Calu3 (cell line): ENCODE measurements around the gene CPLANE1. TPM values are rescaled to one million over a fixed set of nuclear protein-coding genes. Genes with fewer than 3 reads are reported as not detected.

ENCODE experiments used
- BruUV-seq: library from RNA; stranded (reverse); fragments of 400-500 nt; replicated peaks from 2 replicates; lab custom pipeline; 2021; lab: Mats Ljungman, UMichigan
- CTCF ChIA-PET: fragments of 300-600 bp; sonication (Branson Sonifier 250); formaldehyde crosslinking; loops from one replicate; lab custom pipeline; 2022; ENCODE audit warnings: antibody characterized with exemption; lab: Charles Lee
- DNase-seq: peaks from one replicate; pipeline ENCODE4 v3.0.0; 2022
- H3K27ac Mint-ChIP-seq: one replicate; pipeline ENCODE4 v1.8.0; 2022; ENCODE audit warnings: mixed read lengths; ENCODE audit not compliant: unreplicated experiment
- H3K27me3 Mint-ChIP-seq: one replicate; pipeline ENCODE4 v1.8.0; 2022; ENCODE audit warnings: mixed read lengths; ENCODE audit not compliant: unreplicated experiment
- H3K36me3 Mint-ChIP-seq: one replicate; pipeline ENCODE4 v1.8.0; 2022; ENCODE audit warnings: mild to moderate bottlenecking, moderate library complexity, mixed read lengths; ENCODE audit not compliant: insufficient read depth, unreplicated experiment
- H3K4me1 Mint-ChIP-seq: one replicate; pipeline ENCODE4 v1.8.0; 2022; ENCODE audit warnings: mild to moderate bottlenecking, low read depth, mixed read lengths; ENCODE audit not compliant: unreplicated experiment
- H3K4me3 Mint-ChIP-seq: one replicate; pipeline ENCODE4 v1.8.0; 2022; ENCODE audit warnings: mild to moderate bottlenecking, low read depth, moderate library complexity, mixed read lengths; ENCODE audit not compliant: unreplicated experiment
- H3K9me3 Mint-ChIP-seq: one replicate; pipeline ENCODE4 v1.8.0; 2022; ENCODE audit warnings: low read depth, mixed read lengths; ENCODE audit not compliant: unreplicated experiment
- intact Hi-C: fragments of 100-400 bp; cut with micrococcal nuclease; formaldehyde crosslinking; loops from one replicate; pipeline ENCODE4 v1.10.0; 2022; ENCODE audit not compliant: unreplicated experiment
- total RNA-seq: library from RNA; stranded (reverse); gene quantifications from 2 replicates; pipeline ENCODE4 v1.2.3, GENCODE V29; 2022
- TF ChIP-seq, protein P1 (sequence below): fragments of 200-600 bp; IDR thresholded peaks from one replicate; pipeline ENCODE4 v1.8.0; 2022; ENCODE audit warnings: antibody characterized with exemption; ENCODE audit not compliant: unreplicated experiment

CPLANE1 gene
- total RNA-seq, 1 experiment from 2014 or later = 12.1 TPM

DNA sequence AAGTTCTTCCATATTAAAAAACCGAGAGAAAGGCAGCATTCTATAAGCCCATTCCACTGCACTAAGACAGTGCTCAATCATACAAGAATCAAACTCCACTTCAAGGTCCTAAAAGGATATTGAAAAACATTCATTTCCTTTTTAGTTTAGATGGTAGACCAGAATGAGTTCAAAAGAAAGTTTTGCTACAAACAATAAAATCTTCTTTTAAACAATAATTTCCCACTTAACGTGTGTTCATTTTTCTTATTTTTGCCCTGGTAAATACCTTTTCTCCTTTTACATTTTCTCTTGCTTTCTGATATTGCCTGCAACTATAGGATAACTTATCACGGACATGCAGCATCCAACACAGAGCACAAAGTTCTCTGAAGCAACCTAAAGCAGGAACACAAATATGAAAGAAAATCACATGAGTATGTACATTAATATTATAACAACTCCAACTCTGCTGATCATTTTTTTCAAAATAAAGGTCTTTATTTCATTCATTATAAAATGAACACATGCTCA, 61.7 kb downstream of the CPLANE1 start:
- H3K9me3 Mint-ChIP-seq = no peaks in the 10 kb centered on the region
- CTCF ChIA-PET = no interaction called here

DNA sequence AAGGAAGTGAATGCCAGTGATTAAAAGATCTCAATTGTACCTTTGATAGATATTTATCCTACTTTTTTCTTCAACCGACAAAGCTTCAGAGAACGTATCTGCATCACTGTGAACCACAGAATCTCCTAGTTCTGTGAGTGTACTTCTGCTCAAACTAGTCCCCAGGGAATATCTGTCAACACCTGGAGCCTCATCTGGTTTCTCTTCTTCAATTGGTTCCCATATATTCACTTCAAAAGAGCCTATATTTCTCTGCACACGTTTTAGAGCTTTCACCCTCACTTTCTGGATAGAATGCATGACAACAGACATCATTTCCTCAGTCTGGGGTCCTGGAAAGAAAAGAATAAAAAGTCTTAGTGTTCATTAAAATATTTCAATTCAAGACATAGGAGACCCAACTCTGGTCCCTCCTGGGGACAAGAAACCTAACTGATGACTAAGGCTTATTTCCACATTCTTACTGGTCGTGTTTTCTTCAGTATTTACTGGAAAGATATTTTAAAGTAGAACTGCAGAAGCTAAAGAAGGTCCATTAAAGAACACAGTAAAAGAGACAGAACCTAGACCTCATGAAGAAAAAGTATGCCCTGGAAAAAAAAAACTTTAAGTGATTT, 64.3 kb downstream of the CPLANE1 start:
- TF ChIP-seq, protein P1, sequence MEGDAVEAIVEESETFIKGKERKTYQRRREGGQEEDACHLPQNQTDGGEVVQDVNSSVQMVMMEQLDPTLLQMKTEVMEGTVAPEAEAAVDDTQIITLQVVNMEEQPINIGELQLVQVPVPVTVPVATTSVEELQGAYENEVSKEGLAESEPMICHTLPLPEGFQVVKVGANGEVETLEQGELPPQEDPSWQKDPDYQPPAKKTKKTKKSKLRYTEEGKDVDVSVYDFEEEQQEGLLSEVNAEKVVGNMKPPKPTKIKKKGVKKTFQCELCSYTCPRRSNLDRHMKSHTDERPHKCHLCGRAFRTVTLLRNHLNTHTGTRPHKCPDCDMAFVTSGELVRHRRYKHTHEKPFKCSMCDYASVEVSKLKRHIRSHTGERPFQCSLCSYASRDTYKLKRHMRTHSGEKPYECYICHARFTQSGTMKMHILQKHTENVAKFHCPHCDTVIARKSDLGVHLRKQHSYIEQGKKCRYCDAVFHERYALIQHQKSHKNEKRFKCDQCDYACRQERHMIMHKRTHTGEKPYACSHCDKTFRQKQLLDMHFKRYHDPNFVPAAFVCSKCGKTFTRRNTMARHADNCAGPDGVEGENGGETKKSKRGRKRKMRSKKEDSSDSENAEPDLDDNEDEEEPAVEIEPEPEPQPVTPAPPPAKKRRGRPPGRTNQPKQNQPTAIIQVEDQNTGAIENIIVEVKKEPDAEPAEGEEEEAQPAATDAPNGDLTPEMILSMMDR = no peak
- H3K36me3 Mint-ChIP-seq = peaks cover 4% of the 10 kb centered on the region
- CTCF ChIA-PET = no interaction called here
- DNase-seq = no peak
- H3K27me3 Mint-ChIP-seq = no peaks in the 10 kb centered on the region
- no TSS peak for BruUV-seq
- H3K4me3 Mint-ChIP-seq = no peak overlapping the region
- H3K27ac Mint-ChIP-seq = no peak overlapping the region
- H3K9me3 Mint-ChIP-seq = no peaks in the 10 kb centered on the region
- no peaks in the 10 kb centered on the region for H3K4me1 Mint-ChIP-seq
- intact Hi-C loops = no loop called here

More for the DNA sequence above, 61.7 kb downstream of the CPLANE1 start:
- Mint-ChIP-seq H3K4me3 (no peak overlapping the region), H3K27ac (no peak overlapping the region), H3K36me3 (peaks cover 4% of the 10 kb centered on the region), H3K4me1 (no peaks in the 10 kb centered on the region), H3K27me3 (no peaks in the 10 kb centered on the region)
- no TSS peak for BruUV-seq
- intact Hi-C loops = no loop called here
- TF ChIP-seq, protein P1 = no peak
- no peak for DNase-seq

DNA sequence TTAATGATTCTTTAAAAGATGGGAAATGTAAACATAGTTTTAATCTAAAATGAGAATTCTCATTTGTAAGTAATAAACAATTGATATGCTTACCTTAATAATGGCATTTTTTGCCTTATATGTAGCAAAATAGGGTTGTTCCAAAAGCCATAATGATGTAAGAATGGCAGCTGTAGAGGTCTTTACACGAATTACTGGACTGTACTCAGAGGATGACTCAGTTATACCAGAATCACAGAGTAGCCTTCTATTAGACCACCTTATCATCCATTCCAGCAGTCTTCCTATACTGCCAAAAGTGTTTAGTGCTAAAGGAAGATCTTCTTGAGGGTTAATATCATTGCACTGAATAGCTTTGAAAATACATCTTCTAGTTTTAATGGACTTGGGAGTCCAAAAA, 66.5 kb downstream of the CPLANE1 start:
- Mint-ChIP-seq H3K27me3 (no peaks in the 10 kb centered on the region), H3K4me1 (no peaks in the 10 kb centered on the region), H3K9me3 (no peaks in the 10 kb centered on the region), H3K27ac (no peak overlapping the region), H3K4me3 (no peak overlapping the region), H3K36me3 (peaks cover 4% of the 10 kb centered on the region)
- BruUV-seq = no TSS peak
- CTCF ChIA-PET = no interaction called here
- DNase-seq = no peak
- TF ChIP-seq, protein P1 = no peak
- intact Hi-C loops = no loop called here

DNA sequence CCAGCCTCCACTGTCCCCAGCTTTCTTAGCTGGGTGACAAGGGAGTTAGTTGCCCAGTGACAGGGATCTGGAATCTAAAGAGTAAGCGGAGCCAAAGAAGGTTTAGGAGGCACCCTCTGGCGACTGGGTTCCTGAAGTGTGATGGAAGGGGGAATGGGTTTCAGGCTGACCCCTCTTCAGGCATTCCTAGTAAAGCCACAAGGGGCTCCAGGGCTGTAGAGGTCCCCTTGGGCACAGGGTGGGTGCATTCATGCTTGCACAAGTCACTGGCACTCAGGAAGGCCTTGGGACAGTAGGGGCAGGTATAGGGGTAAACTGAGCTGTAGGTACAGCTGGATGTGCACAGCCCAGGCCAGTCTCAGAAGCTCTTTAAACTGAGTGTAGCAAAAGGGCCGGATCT, 74.2 kb downstream of the CPLANE1 start:
- Mint-ChIP-seq H3K4me1 (no peaks in the 10 kb centered on the region), H3K9me3 (no peaks in the 10 kb centered on the region), H3K27me3 (no peaks in the 10 kb centered on the region), H3K36me3 (peaks cover 3% of the 10 kb centered on the region), H3K4me3 (no peak overlapping the region), H3K27ac (no peak overlapping the region)
- TF ChIP-seq, protein P1 = no peak
- intact Hi-C loops = no loop called here
- DNase-seq = no peak
- CTCF ChIA-PET = no interaction called here
- BruUV-seq = no TSS peak
